ENCODE measurements around the gene CELSR1.

Gene CELSR1

GRCh38 chr22:46366327-46366731 lies 171.1 kb downstream of the CELSR1 start:
- H3K27ac ChIP-seq, result no peak overlapping the region
- no peaks in the 10 kb centered on the region for H3K9me3 ChIP-seq
- no peak overlapping the region for H3K4me3 ChIP-seq (ENCODE audit: low read depth in 1 of 2, low read length in 1 of 2)
- H3K36me3 ChIP-seq, result no peaks in the 10 kb centered on the region
- peaks cover 21% of the 10 kb centered on the region for H3K27me3 ChIP-seq
- H3K4me1 ChIP-seq (ENCODE audit: control insufficient read depth in 1 of 2, insufficient read depth in 1 of 2, low read depth in 1 of 2, low read length in 1 of 2), result no peaks in the 10 kb centered on the region
- TF ChIP-seq, protein P1, sequence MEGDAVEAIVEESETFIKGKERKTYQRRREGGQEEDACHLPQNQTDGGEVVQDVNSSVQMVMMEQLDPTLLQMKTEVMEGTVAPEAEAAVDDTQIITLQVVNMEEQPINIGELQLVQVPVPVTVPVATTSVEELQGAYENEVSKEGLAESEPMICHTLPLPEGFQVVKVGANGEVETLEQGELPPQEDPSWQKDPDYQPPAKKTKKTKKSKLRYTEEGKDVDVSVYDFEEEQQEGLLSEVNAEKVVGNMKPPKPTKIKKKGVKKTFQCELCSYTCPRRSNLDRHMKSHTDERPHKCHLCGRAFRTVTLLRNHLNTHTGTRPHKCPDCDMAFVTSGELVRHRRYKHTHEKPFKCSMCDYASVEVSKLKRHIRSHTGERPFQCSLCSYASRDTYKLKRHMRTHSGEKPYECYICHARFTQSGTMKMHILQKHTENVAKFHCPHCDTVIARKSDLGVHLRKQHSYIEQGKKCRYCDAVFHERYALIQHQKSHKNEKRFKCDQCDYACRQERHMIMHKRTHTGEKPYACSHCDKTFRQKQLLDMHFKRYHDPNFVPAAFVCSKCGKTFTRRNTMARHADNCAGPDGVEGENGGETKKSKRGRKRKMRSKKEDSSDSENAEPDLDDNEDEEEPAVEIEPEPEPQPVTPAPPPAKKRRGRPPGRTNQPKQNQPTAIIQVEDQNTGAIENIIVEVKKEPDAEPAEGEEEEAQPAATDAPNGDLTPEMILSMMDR (IDR thresholded peaks at IDR 0.05), result no peak

GRCh38 chr22:46365166-46365624 lies 172.2 kb downstream of the CELSR1 start:
- H3K27ac ChIP-seq, result no peak overlapping the region
- H3K27me3 ChIP-seq, result peaks cover 16% of the 10 kb centered on the region
- TF ChIP-seq, protein P1 (IDR thresholded peaks at IDR 0.05), result no peak
- H3K36me3 ChIP-seq, result no peaks in the 10 kb centered on the region
- no peak overlapping the region for H3K4me3 ChIP-seq (ENCODE audit: low read depth in 1 of 2, low read length in 1 of 2)
- no peaks in the 10 kb centered on the region for H3K4me1 ChIP-seq (ENCODE audit: control insufficient read depth in 1 of 2, insufficient read depth in 1 of 2, low read depth in 1 of 2, low read length in 1 of 2)
- no peaks in the 10 kb centered on the region for H3K9me3 ChIP-seq

DNA sequence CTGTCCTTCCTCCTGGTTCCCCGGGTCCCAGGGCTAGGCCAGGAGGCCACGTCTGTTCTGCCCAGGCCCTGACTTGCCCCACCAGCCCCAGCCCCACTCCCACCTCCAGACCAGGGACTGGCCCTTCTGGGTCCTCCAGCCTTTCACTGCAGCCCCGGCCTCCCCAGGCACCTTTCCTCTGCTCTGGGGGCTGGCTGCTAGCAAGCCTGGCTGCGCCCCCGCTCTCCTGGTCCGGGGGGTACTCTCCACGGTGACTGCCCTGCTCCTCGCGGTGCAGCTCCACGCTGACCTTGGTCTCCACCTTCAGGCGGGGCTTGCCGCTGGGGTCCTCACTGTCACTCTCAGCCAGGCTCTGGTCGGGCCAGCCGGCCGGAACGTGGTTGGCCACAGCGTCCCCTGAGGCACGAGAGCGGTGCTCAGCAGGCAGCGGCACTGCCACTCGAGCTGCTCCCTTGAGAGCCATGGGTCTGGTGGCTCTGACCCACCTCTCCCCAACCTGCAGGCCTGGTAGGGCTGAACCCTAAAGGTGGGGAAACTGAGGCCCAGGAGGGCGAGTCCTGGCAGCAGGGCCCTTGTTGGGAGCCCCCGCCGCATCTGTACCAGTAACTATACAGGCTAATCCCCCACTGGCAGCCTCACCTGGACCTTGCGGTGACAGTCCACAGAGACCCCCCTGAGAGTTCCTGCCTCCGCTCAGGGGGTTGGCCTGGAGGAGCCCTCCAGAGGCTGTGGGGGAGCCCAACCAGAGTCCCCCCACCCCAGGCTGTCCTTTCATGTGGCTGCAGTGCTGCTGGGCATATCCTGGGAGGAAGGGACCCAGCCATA lies 172.9 kb downstream of the CELSR1 start:
- Histone ChIP-seq H3K27me3 (peaks cover 16% of the 10 kb centered on the region), H3K4me1 (ENCODE audit: control insufficient read depth in 1 of 2, insufficient read depth in 1 of 2, low read depth in 1 of 2, low read length in 1 of 2) (no peaks in the 10 kb centered on the region), H3K27ac (no peak overlapping the region), H3K36me3 (no peaks in the 10 kb centered on the region), H3K4me3 (ENCODE audit: low read depth in 1 of 2, low read length in 1 of 2) (no peak overlapping the region), H3K9me3 (no peaks in the 10 kb centered on the region)
- TF ChIP-seq, protein P1 (IDR thresholded peaks at IDR 0.05), result no peak

DNA sequence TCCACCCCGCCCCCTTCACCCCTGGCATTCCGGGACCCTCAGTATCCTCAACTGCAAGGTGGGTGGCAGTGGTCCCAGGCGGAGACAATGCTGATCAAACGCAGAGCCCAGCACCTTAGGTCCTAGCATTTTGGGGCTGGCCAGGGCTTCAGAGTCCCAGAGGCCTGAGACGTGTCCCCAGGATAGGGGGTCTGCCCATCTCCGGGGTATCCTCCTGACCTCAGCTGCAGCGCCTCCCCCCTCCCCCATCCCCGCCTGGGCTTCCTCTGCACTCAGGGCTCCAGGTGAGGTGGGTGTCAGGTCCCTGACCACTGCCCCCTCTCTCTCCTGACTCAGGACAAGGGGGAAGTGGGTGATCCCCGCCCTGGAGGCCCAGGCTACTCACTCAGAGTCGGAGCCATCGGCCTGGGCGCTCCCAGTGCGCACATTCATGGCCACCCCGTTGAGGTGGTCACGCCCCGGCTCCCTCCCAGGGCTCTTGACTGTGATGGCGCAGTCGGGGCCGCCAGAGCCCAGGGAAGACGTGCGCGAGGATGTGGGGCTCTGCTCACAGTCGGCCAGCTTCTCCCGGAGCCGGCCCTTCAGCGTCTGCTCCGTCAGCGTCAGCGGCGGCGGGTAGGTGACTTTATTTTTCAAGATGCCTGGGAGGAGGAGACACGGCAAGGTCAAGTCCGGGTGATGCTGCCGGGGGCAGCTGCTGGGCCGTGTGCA lies 173.7 kb downstream of the CELSR1 start:
- peaks cover 16% of the 10 kb centered on the region for H3K27me3 ChIP-seq
- no peaks in the 10 kb centered on the region for H3K4me1 ChIP-seq (ENCODE audit: control insufficient read depth in 1 of 2, insufficient read depth in 1 of 2, low read depth in 1 of 2, low read length in 1 of 2)
- no peaks in the 10 kb centered on the region for H3K36me3 ChIP-seq
- no peak overlapping the region for H3K27ac ChIP-seq
- TF ChIP-seq, protein P1 (IDR thresholded peaks at IDR 0.05), result no peak
- no peak overlapping the region for H3K4me3 ChIP-seq (ENCODE audit: low read depth in 1 of 2, low read length in 1 of 2)
- no peaks in the 10 kb centered on the region for H3K9me3 ChIP-seq

GRCh38 chr22:46362934-46363515 lies 174.4 kb downstream of the CELSR1 start:
- H3K27me3 ChIP-seq, result peaks cover 16% of the 10 kb centered on the region
- TF ChIP-seq, protein P1 (IDR thresholded peaks at IDR 0.05), result no peak
- peaks cover 7% of the 10 kb centered on the region for H3K36me3 ChIP-seq
- H3K4me1 ChIP-seq (ENCODE audit: control insufficient read depth in 1 of 2, insufficient read depth in 1 of 2, low read depth in 1 of 2, low read length in 1 of 2), result no peaks in the 10 kb centered on the region
- H3K9me3 ChIP-seq, result no peaks in the 10 kb centered on the region
- H3K27ac ChIP-seq, result no peak overlapping the region
- no peak overlapping the region for H3K4me3 ChIP-seq (ENCODE audit: low read depth in 1 of 2, low read length in 1 of 2)
